Keratinocyte (primary cell): Measurements from ENCODE around the gene CTSD. TPM values are rescaled to one million over a fixed set of nuclear protein-coding genes. Genes with fewer than 3 reads are reported as not detected.

Source experiments
- DNase-seq: peaks from one replicate; pipeline ENCODE4 v3.0.0-alpha.2; 2011; ENCODE audit warnings: low read depth, missing footprints, low spot score
- FAIRE-seq: peaks from 2 replicates; lab custom pipeline; 2011; peaks lifted over from hg19 to GRCh38; lab: Jason Lieb, UNC
- H2AFZ ChIP-seq: 2 replicates; pipeline ENCODE4 v1.6.0; 2012; ENCODE audit warnings: low read length, control low read depth, inconsistent platforms; ENCODE audit not compliant: control insufficient read depth
- H3K27ac ChIP-seq: 2 replicates; pipeline ENCODE4 v1.5.1; 2011; ENCODE audit warnings: low read length; ENCODE audit not compliant: control insufficient read depth, insufficient read depth
- H3K27me3 ChIP-seq: 3 replicates; pipeline ENCODE4 v1.6.0; 2011; ENCODE audit warnings: low read length; ENCODE audit not compliant: control insufficient read depth, insufficient read depth; ENCODE audit errors: extremely low read depth
- H3K36me3 ChIP-seq, 2 experiments: 2 replicates in 1 of 2; 3 replicates in 1 of 2; pipeline ENCODE4 v1.5.1; 2011; ENCODE audit warnings: low read length in 2 of 2, mild to moderate bottlenecking in 1 of 2; ENCODE audit not compliant: control insufficient read depth in 2 of 2, insufficient read depth in 2 of 2; ENCODE audit errors: extremely low read depth in 1 of 2
- H3K4me1 ChIP-seq: 3 replicates; pipeline ENCODE4 v1.5.1; 2011; ENCODE audit warnings: low read length; ENCODE audit not compliant: control insufficient read depth, insufficient read depth; ENCODE audit errors: extremely low read depth
- H3K4me2 ChIP-seq: 3 replicates; pipeline ENCODE4 v1.6.0; 2011; ENCODE audit warnings: low read depth, low read length; ENCODE audit not compliant: control insufficient read depth, insufficient read depth; ENCODE audit errors: extremely low read depth
- H3K4me3 ChIP-seq, 3 experiments: fragments of 200-600 bp in 1 of 3; sonication (generic) in 1 of 3; 2 replicates in 2 of 3; 3 replicates in 1 of 3; pipeline ENCODE4 v1.5.1; 2011 to 2016; ENCODE audit warnings: low read length in 3 of 3, mild to moderate bottlenecking in 3 of 3, control low read depth in 2 of 3, inconsistent platforms in 1 of 3, low read depth in 1 of 3, mixed read lengths in 1 of 3, mixed run types in 1 of 3, moderate library complexity in 1 of 3; ENCODE audit not compliant: control insufficient read depth in 2 of 3, insufficient read depth in 2 of 3; ENCODE audit errors: extremely low read depth in 1 of 3
- H3K79me2 ChIP-seq: 2 replicates; pipeline ENCODE4 v1.6.0; 2012; ENCODE audit warnings: low read length; ENCODE audit not compliant: control insufficient read depth, insufficient read depth
- H3K9ac ChIP-seq: 3 replicates; pipeline ENCODE4 v1.6.0; 2011; ENCODE audit warnings: low read length; ENCODE audit not compliant: control insufficient read depth, insufficient read depth; ENCODE audit errors: extremely low read depth
- H3K9me1 ChIP-seq: 3 replicates; pipeline ENCODE4 v1.6.0; 2011; ENCODE audit warnings: low read length; ENCODE audit not compliant: control insufficient read depth, insufficient read depth; ENCODE audit errors: extremely low read depth
- H3K9me3 ChIP-seq: 2 replicates; pipeline ENCODE4 v1.5.1; 2012; ENCODE audit warnings: low read depth, low read length; ENCODE audit not compliant: control insufficient read depth
- H4K20me1 ChIP-seq: 3 replicates; pipeline ENCODE4 v1.6.0; 2011; ENCODE audit warnings: low read length; ENCODE audit not compliant: control insufficient read depth, insufficient read depth; ENCODE audit errors: extremely low read depth
- EZH2 ChIP-seq: IDR thresholded peaks from one replicate; pipeline ENCODE4 v1.6.1; 2012; ENCODE audit warnings: inconsistent platforms, mild to moderate bottlenecking, low read length, moderate library complexity
- dilution Hi-C: fragments of 300-500 bp; cut with MboI; formaldehyde crosslinking; loops from one replicate; pipeline ENCODE4 v1.7.0; 2020; ENCODE audit warnings: low sequenced_read_pairs; ENCODE audit not compliant: extremely low pct_ligation_motif_present
- polyA plus RNA-seq, 5 experiments: library from polyadenylated mRNA; depleted of rRNA in 3 of 5; stranded (reverse) in 3 of 5; stranded (forward) in 1 of 5; unstranded in 1 of 5; fragments of >200 nt; gene quantifications; 1 replicate in 1 of 5; 2 replicates in 3 of 5; 3 replicates in 1 of 5; pipeline versions ENCODE4 v1.2.1 to v1.2.3, GENCODE V29; 2011 to 2012; ENCODE audit warnings: missing spikeins in 2 of 5, low read depth in 1 of 5, low replicate concordance in 1 of 5
- TF ChIP-seq, protein P1 (sequence below), 3 experiments: IDR thresholded peaks in 1 of 3; conservative IDR thresholded peaks in 1 of 3; optimal IDR thresholded peaks in 1 of 3; 2 replicates in 2 of 3; 3 replicates in 1 of 3; pipeline versions ENCODE3 to v1.5.1; 2011; ENCODE audit warnings: low read length in 3 of 3, mild to moderate bottlenecking in 3 of 3, moderate library complexity in 2 of 3, control low read depth in 1 of 3, inconsistent platforms in 1 of 3; ENCODE audit not compliant: insufficient read depth in 2 of 3; ENCODE audit errors: extremely low read depth in 1 of 3

The CTSD gene
- polyA plus RNA-seq, 1 donor (not counting 4 experiments of a cell fraction or from before 2014, with no cell fraction given) = 152 TPM

DNA sequence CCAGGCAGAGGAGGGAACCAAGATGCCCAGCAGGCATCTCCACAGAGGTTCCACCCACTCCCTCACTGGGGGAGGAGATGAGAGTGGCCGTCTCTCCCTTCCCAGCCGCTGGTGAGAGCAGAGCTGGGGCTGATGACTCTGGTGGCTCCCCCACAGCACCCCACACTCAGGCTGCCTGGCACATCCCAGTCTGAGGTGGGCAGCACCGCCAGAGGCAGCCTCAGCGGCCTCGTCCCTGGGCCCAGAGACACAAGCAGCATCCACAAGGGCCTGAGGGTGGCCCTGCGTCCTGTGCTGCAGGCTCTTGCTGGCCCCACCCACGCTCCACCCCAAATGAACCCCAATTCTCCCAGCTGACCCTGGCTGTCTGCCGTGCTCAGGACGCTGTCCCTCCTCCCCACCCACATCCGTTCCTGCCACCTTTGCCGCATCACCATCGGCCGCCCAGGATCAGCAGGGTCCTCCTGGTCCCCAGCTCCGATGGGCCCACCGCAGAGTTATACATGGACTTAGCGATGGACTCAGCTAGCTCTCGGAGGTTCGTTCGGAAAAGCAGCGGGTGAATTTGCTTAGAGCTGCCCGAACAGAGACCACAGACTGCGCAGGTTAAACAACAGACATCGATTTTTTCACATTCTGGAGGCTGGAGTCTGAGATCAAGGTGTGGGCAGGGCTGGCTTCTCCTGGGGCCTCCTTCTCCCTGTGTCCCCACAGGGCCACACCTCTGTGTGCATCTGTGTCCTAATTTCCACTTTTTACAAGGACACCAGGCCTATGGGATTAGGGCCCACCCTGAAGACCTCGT is 20.2 kb upstream of the CTSD start:
- no peak for DNase-seq
- no peaks in the 10 kb centered on the region for H3K9me1 ChIP-seq
- H3K27me3 ChIP-seq = peaks cover 21% of the 10 kb centered on the region
- TF ChIP-seq, protein P1, sequence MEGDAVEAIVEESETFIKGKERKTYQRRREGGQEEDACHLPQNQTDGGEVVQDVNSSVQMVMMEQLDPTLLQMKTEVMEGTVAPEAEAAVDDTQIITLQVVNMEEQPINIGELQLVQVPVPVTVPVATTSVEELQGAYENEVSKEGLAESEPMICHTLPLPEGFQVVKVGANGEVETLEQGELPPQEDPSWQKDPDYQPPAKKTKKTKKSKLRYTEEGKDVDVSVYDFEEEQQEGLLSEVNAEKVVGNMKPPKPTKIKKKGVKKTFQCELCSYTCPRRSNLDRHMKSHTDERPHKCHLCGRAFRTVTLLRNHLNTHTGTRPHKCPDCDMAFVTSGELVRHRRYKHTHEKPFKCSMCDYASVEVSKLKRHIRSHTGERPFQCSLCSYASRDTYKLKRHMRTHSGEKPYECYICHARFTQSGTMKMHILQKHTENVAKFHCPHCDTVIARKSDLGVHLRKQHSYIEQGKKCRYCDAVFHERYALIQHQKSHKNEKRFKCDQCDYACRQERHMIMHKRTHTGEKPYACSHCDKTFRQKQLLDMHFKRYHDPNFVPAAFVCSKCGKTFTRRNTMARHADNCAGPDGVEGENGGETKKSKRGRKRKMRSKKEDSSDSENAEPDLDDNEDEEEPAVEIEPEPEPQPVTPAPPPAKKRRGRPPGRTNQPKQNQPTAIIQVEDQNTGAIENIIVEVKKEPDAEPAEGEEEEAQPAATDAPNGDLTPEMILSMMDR (optimal IDR thresholded peaks at IDR 0.05 in 1 of 3, IDR thresholded peaks at IDR 0.05 in 1 of 3, conservative IDR thresholded peaks at IDR 0.05 in 1 of 3; ENCODE audit: extremely low read depth in 1 of 3, insufficient read depth in 2 of 3, low read length in 3 of 3) = no peak
- TF ChIP-seq EZH2 = no peak
- no peak for FAIRE-seq
- H3K27ac ChIP-seq = no peak overlapping the region
- no peak overlapping the region for H3K9ac ChIP-seq
- no peaks in the 10 kb centered on the region for H3K9me3 ChIP-seq
- no peaks in the 10 kb centered on the region for H3K79me2 ChIP-seq
- H3K4me2 ChIP-seq = no peak overlapping the region
- no peak overlapping the region for H2AFZ ChIP-seq
- H4K20me1 ChIP-seq = no peaks in the 10 kb centered on the region
- H3K4me1 ChIP-seq = no peaks in the 10 kb centered on the region
- dilution Hi-C loops = no loop called here
- H3K4me3 ChIP-seq = no peak overlapping the region
- no peaks in the 10 kb centered on the region for H3K36me3 ChIP-seq

DNA sequence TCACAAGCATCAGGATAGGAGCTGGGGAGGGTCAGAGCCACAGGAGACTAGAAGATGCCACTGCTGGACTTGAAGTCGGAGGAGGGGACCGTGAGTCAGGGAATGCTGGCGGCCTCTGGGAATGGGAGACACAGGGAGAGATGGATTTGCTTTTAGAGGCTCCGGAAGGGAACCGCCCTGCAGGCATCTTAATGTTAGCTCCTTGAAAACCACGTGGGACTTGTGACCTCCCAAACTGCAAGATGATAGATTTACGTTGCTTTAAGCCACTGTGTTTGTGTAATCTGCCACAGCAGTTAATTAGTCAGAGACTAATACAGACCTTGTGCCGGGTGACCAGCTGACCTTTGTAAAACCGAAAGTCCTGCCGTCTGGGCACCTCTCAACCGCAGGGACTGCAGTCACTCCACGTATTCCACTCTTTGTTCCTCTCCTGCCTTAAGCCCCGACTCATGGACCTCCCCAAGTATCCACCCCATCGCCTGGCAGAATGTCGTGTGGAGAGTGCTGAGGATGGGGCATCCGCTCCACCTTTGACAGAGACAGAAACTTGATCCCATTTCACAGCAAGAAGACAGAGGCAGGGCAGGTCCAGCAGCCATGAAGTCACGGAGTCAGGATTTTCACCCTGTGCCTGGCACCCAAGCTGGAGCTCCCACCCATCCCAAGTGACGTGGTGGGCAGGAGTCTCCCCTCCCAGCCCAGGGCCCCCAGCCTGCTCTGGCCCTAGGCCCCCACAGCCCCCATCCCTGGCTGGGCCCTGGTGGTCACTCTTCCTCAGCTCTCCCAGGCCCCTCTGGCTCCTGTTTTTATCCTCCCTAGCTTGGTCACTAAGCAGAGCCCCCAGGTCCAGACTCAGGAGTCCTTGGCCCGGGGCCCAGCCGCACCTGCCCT is 19.4 kb upstream of the CTSD start:
- dilution Hi-C loops = no loop called here
- no peaks in the 10 kb centered on the region for H3K36me3 ChIP-seq
- H3K79me2 ChIP-seq = no peaks in the 10 kb centered on the region
- H2AFZ ChIP-seq = no peak overlapping the region
- FAIRE-seq (no peak), DNase-seq (no peak)
- no peak overlapping the region for H3K27ac ChIP-seq
- no peaks in the 10 kb centered on the region for H4K20me1 ChIP-seq
- TF ChIP-seq EZH2 = no peak
- TF ChIP-seq, protein P1 (optimal IDR thresholded peaks at IDR 0.05 in 1 of 3, IDR thresholded peaks at IDR 0.05 in 1 of 3, conservative IDR thresholded peaks at IDR 0.05 in 1 of 3; ENCODE audit: extremely low read depth in 1 of 3, insufficient read depth in 2 of 3, low read length in 3 of 3) = no peak
- H3K9me1 ChIP-seq = no peaks in the 10 kb centered on the region
- no peak overlapping the region for H3K4me2 ChIP-seq
- H3K4me1 ChIP-seq = no peaks in the 10 kb centered on the region
- H3K27me3 ChIP-seq = peaks cover 21% of the 10 kb centered on the region
- no peak overlapping the region for H3K4me3 ChIP-seq
- no peak overlapping the region for H3K9ac ChIP-seq
- no peaks in the 10 kb centered on the region for H3K9me3 ChIP-seq
